ENCODE data around the gene LRSAM1.

DNA sequence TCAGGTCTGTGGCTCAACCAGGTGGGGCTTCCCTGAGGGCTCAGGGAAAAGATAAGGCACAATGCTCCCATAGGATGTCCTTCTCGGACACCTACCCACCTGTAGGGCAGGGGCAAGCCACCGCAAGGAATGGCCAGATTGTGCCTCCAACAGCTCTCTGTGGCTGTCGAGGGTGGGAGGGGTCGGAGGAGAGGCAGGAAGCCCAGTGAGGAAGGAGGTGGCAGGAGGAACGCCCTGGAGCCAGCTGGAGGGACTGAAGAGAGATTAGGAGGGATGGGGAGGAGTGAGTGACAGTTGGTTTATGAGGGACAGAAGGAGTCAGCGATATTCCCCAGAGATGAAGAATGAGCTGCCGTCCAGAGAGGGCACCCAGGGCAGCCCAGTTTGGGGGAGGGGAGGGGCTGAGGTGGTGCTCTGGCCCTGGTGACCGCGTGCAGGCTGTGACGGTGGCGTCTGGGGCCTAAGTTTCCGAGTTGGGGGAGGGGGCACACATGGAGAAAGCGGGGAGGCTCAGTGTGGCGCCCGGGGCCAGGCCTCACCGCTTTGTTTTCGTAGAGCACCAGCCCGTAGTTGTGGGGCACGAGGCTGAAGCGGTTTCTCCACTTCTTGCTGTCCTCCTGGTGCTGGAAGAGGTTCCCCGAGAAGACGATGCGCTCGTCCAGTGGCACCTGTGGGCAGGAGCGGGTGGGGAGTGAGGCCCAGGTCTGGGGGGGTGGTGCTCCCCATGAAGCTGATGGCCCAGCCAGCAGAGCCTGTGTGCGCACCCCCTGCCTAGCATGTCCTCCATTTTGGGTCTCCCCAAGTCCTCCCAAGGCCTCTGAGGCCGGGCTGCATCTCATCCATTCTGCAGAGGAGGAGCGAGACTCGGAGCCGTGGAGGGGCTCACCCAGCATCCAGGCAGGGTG lies 75.6 kb downstream of the LRSAM1 start:
- no peak for TF ChIP-seq POLR2A (IDR thresholded peaks at IDR 0.05)
- no peak for TF ChIP-seq CTCF (IDR thresholded peaks at IDR 0.05)
- TF ChIP-seq POLR2AphosphoS5 (IDR thresholded peaks at IDR 0.05): no peak

All from breast epithelium (tissue), 3 donors.